ENCODE data around the gene EAPP. TPM values are rescaled to one million over a fixed set of nuclear protein-coding genes. Genes with fewer than 3 reads are reported as not detected.

The EAPP gene
- total and polyA plus RNA-seq, 2 of the 4 experiments (the other 2 are of a cell fraction): 29.9 to 32.3 TPM

DNA sequence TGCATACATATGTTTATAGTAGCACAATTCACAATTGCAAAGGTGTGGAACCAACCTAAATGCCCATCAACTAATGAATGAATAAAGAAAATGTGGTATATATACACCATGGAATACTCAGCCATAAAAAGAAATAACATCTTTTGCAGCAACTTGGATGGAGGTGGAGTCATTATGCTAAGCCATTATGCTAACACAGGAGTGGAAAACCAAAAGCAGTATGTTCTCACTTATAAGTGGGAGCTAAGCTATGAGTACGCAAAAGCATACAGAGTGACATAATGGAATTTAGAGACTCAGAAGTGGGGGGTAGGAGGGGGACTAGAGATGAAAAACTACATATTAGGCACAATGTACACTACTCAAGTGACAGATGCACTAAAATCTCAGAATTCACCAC, 61.2 kb downstream of the EAPP start:
- intact Hi-C loops (cut with micrococcal nuclease): no loop called here
- no peak for ATAC-seq (ENCODE audit: low read depth)
- H3K27ac ChIP-seq (ENCODE audit: insufficient read depth, low read length): no peak overlapping the region
- no CpG with 5 or more reads among the region's 1 CpG for WGBS, 2 experiments (ENCODE audit: extremely low coverage in 2 of 2, insufficient read length in 1 of 2)
- BruUV-seq (replicated peaks): no TSS peak
- H2BK20ac ChIP-seq (ENCODE audit: low read depth, low read length): no peak overlapping the region
- no peaks in the 10 kb centered on the region for H3K9me3 ChIP-seq (ENCODE audit: control insufficient read depth, insufficient read depth, low read length)
- no peak overlapping the region for H3K4ac ChIP-seq (ENCODE audit: low read depth, low read length)
- H2AK9ac ChIP-seq (replicated peaks; ENCODE audit: low read depth, low read length, poor library complexity): no peak overlapping the region
- H3K36me3 ChIP-seq (ENCODE audit: control insufficient read depth, insufficient read depth, low read length): no peaks in the 10 kb centered on the region
- no peak overlapping the region for H3K18ac ChIP-seq (ENCODE audit: low read depth, low read length)
- no peaks in the 10 kb centered on the region for H3K79me1 ChIP-seq (ENCODE audit: low read depth in 1 of 2, low read length in 2 of 2)
- no peaks in the 10 kb centered on the region for H3K9me1 ChIP-seq (ENCODE audit: insufficient read depth, low read length)
- H2AFZ ChIP-seq (replicated peaks; ENCODE audit: low read length, poor library complexity): no peak overlapping the region
- TF ChIP-seq RCOR1 (IDR thresholded peaks at IDR 0.05; ENCODE audit: insufficient replicate concordance, low read length) (no peak), MAFK (IDR thresholded peaks at IDR 0.05; ENCODE audit: low read depth, low read length) (no peak), CEBPB (IDR thresholded peaks at IDR 0.05; ENCODE audit: low read depth, low read length) (no peak), FOS (IDR thresholded peaks at IDR 0.05; ENCODE audit: low read depth, low read length) (no peak), MAZ (IDR thresholded peaks at IDR 0.05; ENCODE audit: borderline replicate concordance, low read depth, low read length) (no peak), POLR2A (IDR thresholded peaks at IDR 0.05; ENCODE audit: low read depth, low read length) (no peak), RFX5 (IDR thresholded peaks at IDR 0.05; ENCODE audit: low read depth, low read length) (no peak), CHD1 (IDR thresholded peaks at IDR 0.05; ENCODE audit: low read depth, low read length) (no peak), NFE2L2 (IDR thresholded peaks at IDR 0.05; ENCODE audit: low read depth, low read length) (no peak), MXI1 (IDR thresholded peaks at IDR 0.05; ENCODE audit: borderline replicate concordance, low read depth, low read length) (no peak), RAD21 (IDR thresholded peaks at IDR 0.05; ENCODE audit: low read length) (no peak), BHLHE40 (IDR thresholded peaks at IDR 0.05; ENCODE audit: low read depth, low read length) (no peak), SMC3 (IDR thresholded peaks at IDR 0.05; ENCODE audit: low read depth, low read length) (no peak)
- TF ChIP-seq, protein P1, sequence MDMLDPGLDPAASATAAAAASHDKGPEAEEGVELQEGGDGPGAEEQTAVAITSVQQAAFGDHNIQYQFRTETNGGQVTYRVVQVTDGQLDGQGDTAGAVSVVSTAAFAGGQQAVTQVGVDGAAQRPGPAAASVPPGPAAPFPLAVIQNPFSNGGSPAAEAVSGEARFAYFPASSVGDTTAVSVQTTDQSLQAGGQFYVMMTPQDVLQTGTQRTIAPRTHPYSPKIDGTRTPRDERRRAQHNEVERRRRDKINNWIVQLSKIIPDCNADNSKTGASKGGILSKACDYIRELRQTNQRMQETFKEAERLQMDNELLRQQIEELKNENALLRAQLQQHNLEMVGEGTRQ (IDR thresholded peaks at IDR 0.05; ENCODE audit: low read depth, low read length): no peak
- TF ChIP-seq, protein P2, sequence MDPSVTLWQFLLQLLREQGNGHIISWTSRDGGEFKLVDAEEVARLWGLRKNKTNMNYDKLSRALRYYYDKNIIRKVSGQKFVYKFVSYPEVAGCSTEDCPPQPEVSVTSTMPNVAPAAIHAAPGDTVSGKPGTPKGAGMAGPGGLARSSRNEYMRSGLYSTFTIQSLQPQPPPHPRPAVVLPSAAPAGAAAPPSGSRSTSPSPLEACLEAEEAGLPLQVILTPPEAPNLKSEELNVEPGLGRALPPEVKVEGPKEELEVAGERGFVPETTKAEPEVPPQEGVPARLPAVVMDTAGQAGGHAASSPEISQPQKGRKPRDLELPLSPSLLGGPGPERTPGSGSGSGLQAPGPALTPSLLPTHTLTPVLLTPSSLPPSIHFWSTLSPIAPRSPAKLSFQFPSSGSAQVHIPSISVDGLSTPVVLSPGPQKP (IDR thresholded peaks at IDR 0.05; ENCODE audit: borderline replicate concordance, low read depth, low read length): no peak
- TF ChIP-seq, protein P3, sequence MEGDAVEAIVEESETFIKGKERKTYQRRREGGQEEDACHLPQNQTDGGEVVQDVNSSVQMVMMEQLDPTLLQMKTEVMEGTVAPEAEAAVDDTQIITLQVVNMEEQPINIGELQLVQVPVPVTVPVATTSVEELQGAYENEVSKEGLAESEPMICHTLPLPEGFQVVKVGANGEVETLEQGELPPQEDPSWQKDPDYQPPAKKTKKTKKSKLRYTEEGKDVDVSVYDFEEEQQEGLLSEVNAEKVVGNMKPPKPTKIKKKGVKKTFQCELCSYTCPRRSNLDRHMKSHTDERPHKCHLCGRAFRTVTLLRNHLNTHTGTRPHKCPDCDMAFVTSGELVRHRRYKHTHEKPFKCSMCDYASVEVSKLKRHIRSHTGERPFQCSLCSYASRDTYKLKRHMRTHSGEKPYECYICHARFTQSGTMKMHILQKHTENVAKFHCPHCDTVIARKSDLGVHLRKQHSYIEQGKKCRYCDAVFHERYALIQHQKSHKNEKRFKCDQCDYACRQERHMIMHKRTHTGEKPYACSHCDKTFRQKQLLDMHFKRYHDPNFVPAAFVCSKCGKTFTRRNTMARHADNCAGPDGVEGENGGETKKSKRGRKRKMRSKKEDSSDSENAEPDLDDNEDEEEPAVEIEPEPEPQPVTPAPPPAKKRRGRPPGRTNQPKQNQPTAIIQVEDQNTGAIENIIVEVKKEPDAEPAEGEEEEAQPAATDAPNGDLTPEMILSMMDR (conservative IDR thresholded peaks at IDR 0.05; ENCODE audit: low read depth, low read length): no peak
- ChIA-PET CTCF (no interaction called here), POLR2A (ENCODE audit: unreplicated experiment) (no interaction called here)
- no peak overlapping the region for H4K91ac ChIP-seq (ENCODE audit: insufficient read depth, low read depth, low read length)
- no peak overlapping the region for H3K14ac ChIP-seq (replicated peaks; ENCODE audit: low read depth, low read length)
- no peak overlapping the region for H4K5ac ChIP-seq (ENCODE audit: low read depth, low read length)
- no peak for DNase-seq
- no peak overlapping the region for H2BK15ac ChIP-seq (ENCODE audit: low read depth, low read length)
- no peak overlapping the region for H3K23ac ChIP-seq (ENCODE audit: low read depth, low read length)
- no peak overlapping the region for H2AK5ac ChIP-seq (ENCODE audit: low read depth, low read length)
- dilution Hi-C loops (cut with HindIII; ENCODE audit: low sequenced_read_pairs, unreplicated experiment): no loop called here
- no peak overlapping the region for H3K9ac ChIP-seq (ENCODE audit: low read depth, low read length)
- H3K4me2 ChIP-seq (ENCODE audit: low read depth, low read length): no peak overlapping the region
- no peak overlapping the region for H4K8ac ChIP-seq (ENCODE audit: low read depth in 2 of 2, low read length in 2 of 2)
- H4K20me1 ChIP-seq (ENCODE audit: insufficient read depth, low read length): no peaks in the 10 kb centered on the region
- in situ Hi-C loops (cut with MboI; ENCODE audit: low sequenced_read_pairs): no loop called here
- H3K4me3 ChIP-seq (ENCODE audit: insufficient read depth, low read depth, low read length): no peak overlapping the region
- H3K56ac ChIP-seq (ENCODE audit: extremely low read depth, insufficient read depth, low read length): no peak overlapping the region
- H3K27me3 ChIP-seq (ENCODE audit: control insufficient read depth, insufficient read depth, low read length): no peaks in the 10 kb centered on the region
- no peak overlapping the region for H2BK120ac ChIP-seq (ENCODE audit: low read depth, low read length)
- no peaks in the 10 kb centered on the region for H3K4me1 ChIP-seq (ENCODE audit: control insufficient read depth, insufficient read depth, low read length)
- H2BK5ac ChIP-seq (ENCODE audit: low read depth, low read length, poor library complexity, severe bottlenecking): no peak overlapping the region

Data from IMR-90 (cell line).